Measurements from ENCODE around the gene PABPC1L2B.
"Not testable (repeated sequence)": the region's sequence is repeated elsewhere in the genome, so short reads cannot be mapped to it uniquely, and the experiment has no call there.

Gene PABPC1L2B

GRCh38 chrX:73002733-73003132 lies at the start of gene PABPC1L2B:
PABPC1L2B (plus strand) TSS chrX:73002939; CDS start chrX:73003643, 704 bp downstream.
- not testable (repeated sequence) for DNase-seq (ENCODE audit: extremely low read depth, low read depth)

- not testable (repeated sequence) for DNase-seq (ENCODE audit: extremely low read depth, low read depth)
Observed at GRCh38 chrX:72959971-72960370, 42.8 kb upstream of the PABPC1L2B start.

- DNase-seq (ENCODE audit: extremely low read depth, low read depth), result not testable (repeated sequence)
Observed at GRCh38 chrX:72971859-72972258, 30.9 kb upstream of the PABPC1L2B start.

- DNase-seq (ENCODE audit: extremely low read depth, low read depth), result not testable (repeated sequence)
Observed at GRCh38 chrX:72974885-72975284, 27.9 kb upstream of the PABPC1L2B start.

GRCh38 chrX:72980894-72981469 lies 21.8 kb upstream of the PABPC1L2B start:
- DNase-seq (ENCODE audit: extremely low read depth, low read depth), result not testable (repeated sequence)

- not testable (repeated sequence) for DNase-seq (ENCODE audit: extremely low read depth, low read depth)
Observed at GRCh38 chrX:73004032-73004431, 1.3 kb downstream of the PABPC1L2B start.

- no peak for TF ChIP-seq CTCF (IDR thresholded peaks at IDR 0.05; ENCODE audit: low read depth, low read length)
- no peak for DNase-seq (ENCODE audit: extremely low read depth, low read depth)
Observed at GRCh38 chrX:73021361-73022092, 18.8 kb downstream of the PABPC1L2B start.

GRCh38 chrX:73022093-73022445 lies 19.3 kb downstream of the PABPC1L2B start:
- DNase-seq (ENCODE audit: extremely low read depth, low read depth), result not testable (repeated sequence)

- TF ChIP-seq CTCF (IDR thresholded peaks at IDR 0.05; ENCODE audit: low read depth, low read length), result no peak
- DNase-seq (ENCODE audit: extremely low read depth, low read depth), result no peak
Observed at GRCh38 chrX:73028876-73029275, 26.1 kb downstream of the PABPC1L2B start.

All from AG09319 (cell line).